IMR-90 (cell line): ENCODE results near the gene BTBD18. TPM values are rescaled to one million over a fixed set of nuclear protein-coding genes. Genes with fewer than 3 reads are reported as not detected.

Experiments
- ATAC-seq: fragments of 200-7000 bp; cut with Tn5 transposase; 2 replicates; pipeline ENCODE4 v1.9.1; 2020; ENCODE audit warnings: low read depth, mild to moderate bottlenecking, moderate library complexity
- BruUV-seq: library from RNA; stranded (reverse); fragments of 400-500 nt; replicated peaks from 2 replicates; lab custom pipeline; 2021; lab: Mats Ljungman, UMichigan
- CTCF ChIA-PET: fragments of 300-600 bp; formaldehyde crosslinking; extraction: SDS; loops from one replicate; lab custom pipeline; 2021; ENCODE audit warnings: antibody characterized with exemption; lab: Yijun Ruan, JAX
- POLR2A ChIA-PET: fragments of 300-600 bp; sonication (Branson Sonifier 250); formaldehyde crosslinking; loops from one replicate; lab custom pipeline; 2022; ENCODE audit warnings: antibody characterized with exemption; ENCODE audit not compliant: unreplicated experiment; lab: Charles Lee
- DNase-seq: peaks from one replicate; pipeline ENCODE4 v3.0.0; 2013
- H2AFZ ChIP-seq: replicated peaks from 2 replicates; pipeline ENCODE3; 2013; ENCODE audit warnings: low read length, mild to moderate bottlenecking; ENCODE audit not compliant: poor library complexity
- H2AK5ac ChIP-seq: 2 replicates; pipeline ENCODE4 v1.6.1; 2013; ENCODE audit warnings: low read depth, low read length, inconsistent platforms
- H2AK9ac ChIP-seq: replicated peaks from 2 replicates; pipeline ENCODE3; 2013; ENCODE audit warnings: mild to moderate bottlenecking, low read depth, low read length, moderate library complexity; ENCODE audit not compliant: poor library complexity
- H2BK120ac ChIP-seq: 2 replicates; pipeline ENCODE4 v1.6.1; 2013; ENCODE audit warnings: low read depth, low read length, inconsistent platforms
- H2BK15ac ChIP-seq: 3 replicates; pipeline ENCODE4 v1.6.1; 2013; ENCODE audit warnings: low read depth, low read length, inconsistent platforms
- H2BK20ac ChIP-seq: 2 replicates; pipeline ENCODE4 v1.6.1; 2013; ENCODE audit warnings: low read depth, mild to moderate bottlenecking, inconsistent platforms, low read length, moderate library complexity
- H2BK5ac ChIP-seq: 2 replicates; pipeline ENCODE4 v1.6.1; 2013; ENCODE audit warnings: mild to moderate bottlenecking, low read depth, low read length, inconsistent platforms; ENCODE audit not compliant: poor library complexity, severe bottlenecking
- H3K14ac ChIP-seq: replicated peaks from 2 replicates; pipeline ENCODE4 v1.6.1; 2013; ENCODE audit warnings: low read depth, low read length, inconsistent platforms
- H3K18ac ChIP-seq: 2 replicates; pipeline ENCODE4 v1.6.1; 2013; ENCODE audit warnings: low read depth, low read length, control low read depth
- H3K23ac ChIP-seq: 2 replicates; pipeline ENCODE4 v1.6.1; 2013; ENCODE audit warnings: low read depth, low read length, inconsistent platforms
- H3K27ac ChIP-seq: 2 replicates; pipeline ENCODE4 v1.5.1; 2013; ENCODE audit warnings: mild to moderate bottlenecking, control low read depth, low read length; ENCODE audit not compliant: insufficient read depth
- H3K27me3 ChIP-seq: 2 replicates; pipeline ENCODE4 v1.6.1; 2013; ENCODE audit warnings: low read length; ENCODE audit not compliant: control insufficient read depth, insufficient read depth
- H3K36me3 ChIP-seq: 2 replicates; pipeline ENCODE4 v1.6.1; 2013; ENCODE audit warnings: low read length, mixed read lengths; ENCODE audit not compliant: control insufficient read depth, insufficient read depth
- H3K4ac ChIP-seq: 2 replicates; pipeline ENCODE4 v1.6.1; 2013; ENCODE audit warnings: low read depth, low read length, inconsistent platforms
- H3K4me1 ChIP-seq: 2 replicates; pipeline ENCODE4 v1.6.1; 2013; ENCODE audit warnings: low read length, mixed read lengths; ENCODE audit not compliant: control insufficient read depth, insufficient read depth
- H3K4me2 ChIP-seq: 2 replicates; pipeline ENCODE4 v1.6.1; 2013; ENCODE audit warnings: low read depth, mild to moderate bottlenecking, control low read depth, low read length, moderate library complexity
- H3K4me3 ChIP-seq: 2 replicates; pipeline ENCODE4 v1.5.1; 2013; ENCODE audit warnings: low read depth, mild to moderate bottlenecking, control low read depth, low read length, moderate library complexity; ENCODE audit not compliant: insufficient read depth
- H3K56ac ChIP-seq: 2 replicates; pipeline ENCODE4 v1.6.1; 2013; ENCODE audit warnings: low read length, inconsistent platforms; ENCODE audit not compliant: insufficient read depth; ENCODE audit errors: extremely low read depth
- H3K79me1 ChIP-seq, 2 experiments: 2 replicates each; pipeline ENCODE4 v1.6.1; 2013; ENCODE audit warnings: low read length in 2 of 2, inconsistent platforms in 1 of 2, low read depth in 1 of 2
- H3K9ac ChIP-seq: 2 replicates; pipeline ENCODE4 v1.6.1; 2013; ENCODE audit warnings: low read depth, low read length, control low read depth
- H3K9me1 ChIP-seq: 2 replicates; pipeline ENCODE4 v1.6.1; 2013; ENCODE audit warnings: low read length, inconsistent platforms; ENCODE audit not compliant: insufficient read depth
- H3K9me3 ChIP-seq: 2 replicates; pipeline ENCODE4 v1.6.1; 2013; ENCODE audit warnings: low read length; ENCODE audit not compliant: control insufficient read depth, insufficient read depth
- H4K20me1 ChIP-seq: 2 replicates; pipeline ENCODE4 v1.6.1; 2013; ENCODE audit warnings: low read length, inconsistent platforms; ENCODE audit not compliant: insufficient read depth
- H4K5ac ChIP-seq: 2 replicates; pipeline ENCODE4 v1.6.1; 2013; ENCODE audit warnings: mild to moderate bottlenecking, low read depth, low read length, control low read depth
- H4K8ac ChIP-seq, 2 experiments: 2 replicates each; pipeline ENCODE4 v1.6.1; 2013; ENCODE audit warnings: low read depth in 2 of 2, low read length in 2 of 2, control low read depth in 1 of 2, inconsistent platforms in 1 of 2
- H4K91ac ChIP-seq: 2 replicates; pipeline ENCODE4 v1.6.1; 2013; ENCODE audit warnings: low read depth, low read length, inconsistent platforms; ENCODE audit not compliant: insufficient read depth
- FOS ChIP-seq: fragments of 150-350 bp; IDR thresholded peaks from 2 replicates; pipeline ENCODE4 v1.6.1; 2016; ENCODE audit warnings: low read depth, low read length
- RFX5 ChIP-seq: IDR thresholded peaks from 2 replicates; pipeline ENCODE4 v1.8.0; 2012; ENCODE audit warnings: low read depth, mild to moderate bottlenecking, low read length, moderate library complexity
- WGBS, 2 experiments: methylation state at CpG; one replicate each; pipeline versions ENCODE4 v1.1.5 to v1.1.7; 2013; ENCODE audit warnings: missing lambda C conversion rate in 2 of 2; ENCODE audit not compliant: insufficient read length in 1 of 2; ENCODE audit errors: extremely low coverage in 2 of 2; 5-methylcytosine and 5-hydroxymethylcytosine counted together
- dilution Hi-C: fragments of 300-500 bp; cut with HindIII; formaldehyde crosslinking; loops from one replicate; pipeline ENCODE4 v1.14.3; 2018; ENCODE audit warnings: low sequenced_read_pairs; ENCODE audit not compliant: unreplicated experiment
- in situ Hi-C: fragments of 300-500 bp; cut with MboI; formaldehyde crosslinking; loops from 3 replicates; pipeline ENCODE4 v1.14.3; 2019; ENCODE audit warnings: low sequenced_read_pairs, inconsistent platforms, mixed read lengths
- intact Hi-C: fragments of 100-400 bp; cut with micrococcal nuclease; formaldehyde crosslinking; loops from 2 replicates; pipeline ENCODE4 v1.10.0; 2022
- polyA plus RNA-seq, 3 experiments: library from polyadenylated mRNA; depleted of rRNA; stranded (reverse); fragments of >200 nt; gene quantifications; 2 replicates each; pipeline ENCODE4 v1.2.3, GENCODE V29; 2012; ENCODE audit warnings: low replicate concordance in 1 of 3
- total RNA-seq: library from RNA; depleted of rRNA; stranded (reverse); fragments of >200 nt; gene quantifications from 2 replicates; pipeline ENCODE4 v1.2.3, GENCODE V29; 2012

The BTBD18 gene
- total and polyA plus RNA-seq, 2 of the 4 experiments (the other 2 are of a cell fraction), result not detected

DNA sequence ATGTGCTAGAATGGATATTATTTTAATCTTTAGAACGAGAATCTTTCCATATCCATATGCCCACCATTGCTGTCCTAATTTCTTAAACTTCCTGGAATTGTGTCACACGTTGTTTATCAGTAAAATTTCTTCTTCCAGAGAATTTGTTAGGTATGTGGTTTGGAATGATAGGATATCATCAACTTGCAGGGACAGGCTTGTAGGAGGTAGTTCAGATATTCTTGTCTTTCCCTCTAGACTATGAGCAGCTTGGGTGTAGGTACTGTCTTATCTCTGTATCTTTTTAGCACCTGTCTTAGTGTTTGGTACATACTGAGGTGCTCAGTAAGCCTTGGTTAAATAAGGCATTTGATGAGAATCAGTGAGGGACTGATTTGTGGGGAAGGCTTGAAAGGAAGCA lies 13.4 kb upstream of the BTBD18 start:
- Histone ChIP-seq H3K9me1 (0 out of 2 replicates have a peak, but pooled peaks cover 6% of the 10 kb centered on the region), H3K9me3 (no peaks in the 10 kb centered on the region), H3K4me1 (peaks cover 8% of the 10 kb centered on the region), H2BK120ac (no peak overlapping the region), H2AFZ (no peak overlapping the region), H2BK20ac (no peak overlapping the region), H3K27me3 (no peaks in the 10 kb centered on the region), H2BK5ac (peak overlapping the region; percentile 39), H3K56ac (no peak overlapping the region), H3K14ac (no peak overlapping the region), H3K4me3 (peak overlapping the region; percentile 99), H2AK9ac (no peak overlapping the region), H3K79me1 (peaks cover 0 to 35% of the 10 kb centered on the region in 2 experiments; a peak in 2 of 4 replicates), H3K4me2 (peak overlapping the region; percentile 99), H4K20me1 (peaks cover 65% of the 10 kb centered on the region), H4K8ac (no peak overlapping the region), H2BK15ac (no peak overlapping the region), H3K23ac (no peak overlapping the region), H3K4ac (no peak overlapping the region), H4K5ac (no peak overlapping the region; the same call in 1 of the 2 replicates), H3K9ac (peak overlapping the region; percentile 100), H3K36me3 (peaks cover 6% of the 10 kb centered on the region), H2AK5ac (no peak overlapping the region), H3K27ac (peak overlapping the region; percentile 42; the same call in 1 of the 2 replicates), H4K91ac (no peak overlapping the region), H3K18ac (no peak overlapping the region)
- ChIA-PET POLR2A (interaction anchor here (0.6 to 1.4 kb wide), 5 partner anchors 14 to 551 kb away, joined by 3 to 7 read pairs (median 5); no protein-coding TSS in a partner anchor), CTCF (interaction anchor here (1.5 to 2.0 kb wide), 2 partner anchors 14 to 36 kb away, joined by 5 to 8 read pairs; no protein-coding TSS in a partner anchor)
- intact Hi-C loops, result loop anchor here (5.0 kb wide), 3 partner anchors 292 to 747 kb away; no protein-coding TSS in a partner anchor
- ATAC-seq, result no peak
- WGBS, 2 experiments, result no CpG with 5 or more reads among the region's 2 CpGs
- in situ Hi-C loops, result no loop called here
- TF ChIP-seq FOS (no peak), RFX5 (no peak)
- DNase-seq, result no peak
- BruUV-seq, result no TSS peak
- dilution Hi-C loops, result no loop called here
